GM10248 (cell line): ENCODE results near the gene DHX30.

ENCODE experiments used
- CTCF ChIA-PET: fragments of 300-600 bp; sonication (Branson Sonifier 250); formaldehyde crosslinking; extraction: SDS; loops from one replicate; lab custom pipeline; 2021; ENCODE audit warnings: antibody characterized with exemption; lab: Yijun Ruan, JAX
- POLR2A ChIA-PET: fragments of 350-650 bp; sonication (Branson Sonifier 250); formaldehyde crosslinking; extraction: SDS; loops from one replicate; lab custom pipeline; 2020; ENCODE audit warnings: antibody characterized with exemption; lab: Yijun Ruan, JAX
- DNase-seq: peaks from one replicate; pipeline ENCODE4 v3.0.0; 2012; ENCODE audit errors: extremely low spot score
- TF ChIP-seq, protein P1 (sequence below): IDR thresholded peaks from 2 replicates; pipeline ENCODE4 v1.5.1; 2012; ENCODE audit warnings: mild to moderate bottlenecking, low read depth; ENCODE audit errors: extremely low read depth, missing control alignments, control extremely low read depth

Gene DHX30

DNA sequence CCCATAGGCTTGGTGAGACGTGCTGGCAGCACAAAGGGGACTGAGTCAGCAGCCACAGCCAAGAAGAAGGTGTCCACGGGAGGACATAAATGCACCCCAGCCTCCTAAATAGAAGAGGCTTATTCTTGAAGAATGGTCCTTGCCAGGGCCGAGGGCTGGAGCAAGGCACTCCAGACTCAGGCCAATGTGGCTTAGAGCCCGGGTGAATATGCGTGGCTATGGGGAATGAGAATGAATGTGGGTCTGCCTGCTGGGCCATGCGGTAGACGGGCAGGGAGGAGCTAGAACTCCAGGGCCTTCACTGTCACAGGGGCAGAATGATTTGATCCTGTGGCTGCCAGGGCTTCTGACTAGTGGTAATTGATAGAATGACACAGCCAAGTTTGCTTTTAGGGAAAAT, 34.0 kb downstream of the DHX30 start:
- ChIA-PET CTCF (interaction anchor here (0.7 to 9.3 kb wide), 26 partner anchors 12 to 416 kb away, joined by 3 to 73 read pairs (median 4); no protein-coding TSS in a partner anchor), POLR2A (interaction anchor here (0.8 kb wide), 1 partner anchor 12 kb away, joined by 4 read pairs; no protein-coding TSS in a partner anchor)
- TF ChIP-seq, protein P1, sequence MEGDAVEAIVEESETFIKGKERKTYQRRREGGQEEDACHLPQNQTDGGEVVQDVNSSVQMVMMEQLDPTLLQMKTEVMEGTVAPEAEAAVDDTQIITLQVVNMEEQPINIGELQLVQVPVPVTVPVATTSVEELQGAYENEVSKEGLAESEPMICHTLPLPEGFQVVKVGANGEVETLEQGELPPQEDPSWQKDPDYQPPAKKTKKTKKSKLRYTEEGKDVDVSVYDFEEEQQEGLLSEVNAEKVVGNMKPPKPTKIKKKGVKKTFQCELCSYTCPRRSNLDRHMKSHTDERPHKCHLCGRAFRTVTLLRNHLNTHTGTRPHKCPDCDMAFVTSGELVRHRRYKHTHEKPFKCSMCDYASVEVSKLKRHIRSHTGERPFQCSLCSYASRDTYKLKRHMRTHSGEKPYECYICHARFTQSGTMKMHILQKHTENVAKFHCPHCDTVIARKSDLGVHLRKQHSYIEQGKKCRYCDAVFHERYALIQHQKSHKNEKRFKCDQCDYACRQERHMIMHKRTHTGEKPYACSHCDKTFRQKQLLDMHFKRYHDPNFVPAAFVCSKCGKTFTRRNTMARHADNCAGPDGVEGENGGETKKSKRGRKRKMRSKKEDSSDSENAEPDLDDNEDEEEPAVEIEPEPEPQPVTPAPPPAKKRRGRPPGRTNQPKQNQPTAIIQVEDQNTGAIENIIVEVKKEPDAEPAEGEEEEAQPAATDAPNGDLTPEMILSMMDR, result no peak
- no peak for DNase-seq

DNA sequence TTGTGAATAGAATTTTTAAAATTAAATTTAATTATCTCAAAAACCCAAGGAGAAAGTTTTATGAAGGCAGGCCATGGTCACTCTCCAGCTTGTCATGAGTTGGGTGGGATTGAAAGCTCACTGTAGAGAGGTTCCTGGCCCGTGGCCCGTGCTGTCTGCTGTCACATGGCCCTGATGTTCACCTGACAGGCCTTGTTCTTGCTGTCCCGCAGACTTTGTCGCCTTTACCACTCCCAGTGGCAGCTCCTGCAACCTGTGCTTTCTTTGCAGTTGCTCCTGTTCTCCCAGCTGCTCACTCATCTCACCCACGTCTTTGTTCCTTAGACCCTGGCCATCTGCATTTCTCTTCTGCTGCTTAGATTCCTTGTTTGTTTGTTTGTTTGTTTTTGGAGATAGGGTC, 35.6 kb downstream of the DHX30 start:
- DNase-seq, result no peak
- TF ChIP-seq, protein P1, result no peak
- ChIA-PET CTCF (interaction anchor here (1.0 to 9.3 kb wide), 10 partner anchors 11 to 313 kb away, joined by 3 to 73 read pairs (median 6); no protein-coding TSS in a partner anchor), POLR2A (interaction anchor here (0.7 kb wide), 1 partner anchor 12 kb away, joined by 5 read pairs; no protein-coding TSS in a partner anchor)

DNA sequence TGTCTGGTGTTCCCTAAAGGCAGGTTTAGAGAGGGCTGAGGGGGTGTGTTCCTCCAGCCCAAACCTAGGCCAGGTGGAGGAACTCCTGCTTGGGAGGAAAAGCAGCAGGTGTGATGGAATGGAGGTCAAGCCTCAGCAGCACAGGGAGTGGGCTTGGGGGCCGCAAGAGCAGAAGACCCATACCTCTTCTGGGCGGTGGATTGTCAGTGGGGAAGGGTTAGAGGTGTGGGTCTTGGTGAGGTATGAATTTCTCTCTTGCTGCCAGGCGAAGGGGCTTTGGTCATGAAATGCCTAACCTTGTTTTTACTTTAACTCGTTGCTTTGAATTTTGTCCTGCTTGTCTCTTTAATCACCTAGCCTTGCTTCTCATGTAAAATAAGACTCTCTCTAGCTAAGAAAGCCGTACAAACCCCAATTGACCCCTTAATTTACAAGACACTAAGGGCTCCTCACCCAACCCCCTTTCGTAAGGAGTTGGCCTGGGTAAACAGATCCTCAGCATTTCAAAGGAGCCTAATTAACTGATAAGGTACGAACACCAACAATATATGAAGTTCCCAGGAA, 38.9 kb downstream of the DHX30 start:
- TF ChIP-seq, protein P1, result no peak
- no peak for DNase-seq
- ChIA-PET POLR2A (no interaction called here), CTCF (interaction anchor here (6.1 to 9.3 kb wide), 2 partner anchors 17 to 147 kb away, joined by 57 to 65 read pairs; no protein-coding TSS in a partner anchor)

DNA sequence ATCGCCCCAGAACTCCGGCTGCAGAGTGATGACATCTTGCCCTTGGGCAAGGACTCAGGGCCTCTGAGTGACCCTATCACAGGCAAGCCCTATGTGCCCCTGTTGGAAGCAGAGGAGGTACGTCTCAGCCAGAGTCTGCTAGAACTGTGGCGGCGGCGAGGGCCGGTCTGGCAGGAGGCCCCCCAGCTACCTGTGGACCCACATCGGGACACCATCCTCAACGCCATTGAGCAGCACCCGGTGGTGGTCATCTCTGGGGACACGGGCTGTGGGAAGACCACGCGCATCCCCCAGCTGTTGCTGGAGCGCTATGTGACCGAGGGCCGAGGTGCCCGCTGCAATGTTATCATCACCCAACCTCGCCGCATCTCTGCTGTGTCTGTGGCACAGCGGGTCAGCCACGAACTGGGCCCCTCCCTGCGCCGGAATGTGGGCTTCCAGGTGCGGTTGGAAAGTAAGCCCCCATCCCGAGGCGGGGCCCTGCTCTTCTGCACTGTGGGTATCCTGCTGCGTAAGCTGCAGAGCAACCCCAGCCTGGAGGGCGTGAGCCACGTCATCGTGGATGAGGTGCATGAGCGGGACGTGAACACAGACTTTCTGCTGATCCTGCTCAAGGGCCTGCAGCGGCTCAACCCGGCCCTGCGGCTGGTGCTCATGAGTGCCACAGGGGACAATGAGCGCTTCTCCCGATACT, 43.4 kb downstream of the DHX30 start:
- ChIA-PET CTCF (interaction anchor here (2.3 kb wide), 1 partner anchor 22 kb away, joined by 11 read pairs; no protein-coding TSS in a partner anchor), POLR2A (no interaction called here)
- TF ChIP-seq, protein P1, result no peak
- DNase-seq, result no peak

DNA sequence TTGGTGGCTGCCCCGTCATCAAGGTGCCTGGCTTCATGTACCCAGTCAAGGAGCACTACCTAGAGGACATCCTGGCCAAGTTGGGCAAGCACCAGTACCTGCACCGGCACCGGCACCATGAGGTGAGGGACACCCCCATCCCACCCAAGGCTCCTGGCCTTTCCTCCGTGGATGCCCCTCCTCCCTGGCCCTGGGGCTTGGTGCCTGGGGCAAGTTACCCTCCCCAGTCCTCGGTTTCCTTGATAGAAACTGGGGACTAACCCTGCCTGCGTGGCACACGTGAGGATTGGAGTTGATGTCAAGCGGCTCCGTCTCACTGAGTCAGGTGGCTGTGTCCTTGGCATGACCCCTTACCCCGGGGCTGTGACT, 43.9 kb downstream of the DHX30 start:
- ChIA-PET CTCF (no interaction called here), POLR2A (no interaction called here)
- no peak for DNase-seq
- TF ChIP-seq, protein P1, result no peak

DNA sequence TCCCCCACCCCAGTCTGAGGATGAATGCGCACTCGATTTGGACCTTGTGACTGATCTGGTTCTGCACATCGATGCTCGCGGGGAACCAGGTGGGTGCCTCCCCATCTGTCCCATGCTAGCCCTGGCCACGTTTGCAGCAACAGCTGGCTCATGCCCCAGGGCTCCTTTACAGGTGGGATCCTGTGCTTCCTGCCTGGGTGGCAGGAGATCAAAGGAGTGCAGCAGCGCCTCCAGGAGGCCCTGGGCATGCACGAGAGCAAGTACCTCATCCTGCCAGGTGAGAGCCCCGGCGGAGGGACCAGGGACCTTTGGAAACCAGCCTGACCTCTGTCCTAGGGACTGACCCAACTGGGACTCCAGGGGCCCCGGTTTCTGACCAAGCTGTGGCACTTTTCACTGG, 44.3 kb downstream of the DHX30 start:
- ChIA-PET POLR2A (no interaction called here), CTCF (no interaction called here)
- DNase-seq, result no peak
- TF ChIP-seq, protein P1, result no peak
